ENCODE data around the gene SH3BP1. TPM values are rescaled to one million over a fixed set of nuclear protein-coding genes. Genes with fewer than 3 reads are reported as not detected.

The SH3BP1 gene
- total and polyA plus RNA-seq, 2 of the 13 experiments (the other 11 are each of a cell fraction or from before 2014, with no cell fraction given): 8.4 to 18.5 TPM

- TF ChIP-seq ZNF280D (CRISPR knock-in tag; IDR thresholded peaks at IDR 0.05): no peak
- no peak for TF ChIP-seq JARID2 (CRISPR knock-in tag; IDR thresholded peaks at IDR 0.05; ENCODE audit: insufficient replicate concordance)
- no peak for TF ChIP-seq KDM4B (CRISPR knock-in tag; IDR thresholded peaks at IDR 0.05)
- no peak for TF ChIP-seq ZNF546 (CRISPR knock-in tag; conservative IDR thresholded peaks at IDR 0.05)
- TF ChIP-seq DNMT3B (CRISPR knock-in tag; conservative IDR thresholded peaks at IDR 0.05): no peak
- TF ChIP-seq, protein P1, sequence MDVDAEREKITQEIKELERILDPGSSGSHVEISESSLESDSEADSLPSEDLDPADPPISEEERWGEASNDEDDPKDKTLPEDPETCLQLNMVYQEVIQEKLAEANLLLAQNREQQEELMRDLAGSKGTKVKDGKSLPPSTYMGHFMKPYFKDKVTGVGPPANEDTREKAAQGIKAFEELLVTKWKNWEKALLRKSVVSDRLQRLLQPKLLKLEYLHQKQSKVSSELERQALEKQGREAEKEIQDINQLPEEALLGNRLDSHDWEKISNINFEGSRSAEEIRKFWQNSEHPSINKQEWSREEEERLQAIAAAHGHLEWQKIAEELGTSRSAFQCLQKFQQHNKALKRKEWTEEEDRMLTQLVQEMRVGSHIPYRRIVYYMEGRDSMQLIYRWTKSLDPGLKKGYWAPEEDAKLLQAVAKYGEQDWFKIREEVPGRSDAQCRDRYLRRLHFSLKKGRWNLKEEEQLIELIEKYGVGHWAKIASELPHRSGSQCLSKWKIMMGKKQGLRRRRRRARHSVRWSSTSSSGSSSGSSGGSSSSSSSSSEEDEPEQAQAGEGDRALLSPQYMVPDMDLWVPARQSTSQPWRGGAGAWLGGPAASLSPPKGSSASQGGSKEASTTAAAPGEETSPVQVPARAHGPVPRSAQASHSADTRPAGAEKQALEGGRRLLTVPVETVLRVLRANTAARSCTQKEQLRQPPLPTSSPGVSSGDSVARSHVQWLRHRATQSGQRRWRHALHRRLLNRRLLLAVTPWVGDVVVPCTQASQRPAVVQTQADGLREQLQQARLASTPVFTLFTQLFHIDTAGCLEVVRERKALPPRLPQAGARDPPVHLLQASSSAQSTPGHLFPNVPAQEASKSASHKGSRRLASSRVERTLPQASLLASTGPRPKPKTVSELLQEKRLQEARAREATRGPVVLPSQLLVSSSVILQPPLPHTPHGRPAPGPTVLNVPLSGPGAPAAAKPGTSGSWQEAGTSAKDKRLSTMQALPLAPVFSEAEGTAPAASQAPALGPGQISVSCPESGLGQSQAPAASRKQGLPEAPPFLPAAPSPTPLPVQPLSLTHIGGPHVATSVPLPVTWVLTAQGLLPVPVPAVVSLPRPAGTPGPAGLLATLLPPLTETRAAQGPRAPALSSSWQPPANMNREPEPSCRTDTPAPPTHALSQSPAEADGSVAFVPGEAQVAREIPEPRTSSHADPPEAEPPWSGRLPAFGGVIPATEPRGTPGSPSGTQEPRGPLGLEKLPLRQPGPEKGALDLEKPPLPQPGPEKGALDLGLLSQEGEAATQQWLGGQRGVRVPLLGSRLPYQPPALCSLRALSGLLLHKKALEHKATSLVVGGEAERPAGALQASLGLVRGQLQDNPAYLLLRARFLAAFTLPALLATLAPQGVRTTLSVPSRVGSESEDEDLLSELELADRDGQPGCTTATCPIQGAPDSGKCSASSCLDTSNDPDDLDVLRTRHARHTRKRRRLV (CRISPR knock-in tag; IDR thresholded peaks at IDR 0.05): peak; percentile 96
- peak; percentile 53 for TF ChIP-seq ZNF574 (CRISPR knock-in tag; IDR thresholded peaks at IDR 0.05)
- TF ChIP-seq SMC3 (IDR thresholded peaks at IDR 0.05; ENCODE audit: low read length): no peak
- no peak for TF ChIP-seq TBP (CRISPR knock-in tag; IDR thresholded peaks at IDR 0.05)
- TF ChIP-seq, protein P2, sequence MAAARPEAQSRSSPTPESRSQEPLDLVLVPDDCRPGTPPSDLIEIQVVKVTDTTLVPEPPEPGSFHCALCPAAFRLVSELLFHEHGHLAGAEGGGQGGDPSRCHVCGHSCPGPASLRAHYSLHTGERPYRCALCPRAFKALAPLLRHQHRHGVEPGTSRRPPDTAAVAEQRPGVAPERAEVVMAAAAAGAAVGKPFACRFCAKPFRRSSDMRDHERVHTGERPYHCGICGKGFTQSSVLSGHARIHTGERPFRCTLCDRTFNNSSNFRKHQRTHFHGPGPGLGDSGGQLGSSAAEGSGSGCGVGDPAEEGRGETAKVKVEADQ (CRISPR knock-in tag; IDR thresholded peaks at IDR 0.05; ENCODE audit: borderline replicate concordance): no peak
- TF ChIP-seq ARHGAP35 (CRISPR knock-in tag; IDR thresholded peaks at IDR 0.05; ENCODE audit: borderline replicate concordance): peak; percentile 35; the same call in 1 of the 2 replicates
Observed at GRCh38 chr22:37601540-37602442, 37.7 kb upstream of the SH3BP1 start (continued).

All from HepG2 (cell line).